H1 (cell line): ENCODE measurements around the gene ILKAP. TPM values are rescaled to one million over a fixed set of nuclear protein-coding genes. Genes with fewer than 3 reads are reported as not detected.

Source experiments
- CTCF ChIA-PET: fragments of 300-600 bp; sonication (Branson Sonifier 250); formaldehyde crosslinking; loops from one replicate; lab custom pipeline; 2021; ENCODE audit not compliant: partially characterized antibody; lab: Charles Lee
- POLR2A ChIA-PET: fragments of 300-600 bp; sonication (Branson Sonifier 250); formaldehyde crosslinking; loops from one replicate; lab custom pipeline; 2021; ENCODE audit warnings: inconsistent platforms; ENCODE audit not compliant: partially characterized antibody; lab: Charles Lee
- DNase-seq, 2 experiments: peaks; one replicate each; pipeline versions ENCODE4 v3.0.0 to v3.0.0-alpha.2; 2010 to 2022; ENCODE audit warnings: low spot score in 2 of 2, low read depth in 1 of 2, mixed read lengths in 1 of 2
- FAIRE-seq: peaks from 2 replicates; lab custom pipeline; 2011; peaks lifted over from hg19 to GRCh38; lab: Jason Lieb, UNC
- H2AFZ ChIP-seq: 2 replicates; pipeline ENCODE4 v1.8.1; 2012; ENCODE audit warnings: low read length, inconsistent platforms
- H2AK5ac ChIP-seq: 2 replicates; pipeline ENCODE4 v1.6.1; 2013; ENCODE audit warnings: low read depth, low read length
- H2BK120ac ChIP-seq: replicated peaks from 2 replicates; pipeline ENCODE3; 2013; ENCODE audit warnings: low read depth, low read length, inconsistent platforms
- H2BK12ac ChIP-seq: 2 replicates; pipeline ENCODE4 v1.6.1; 2013; ENCODE audit warnings: low read depth, low read length
- H2BK15ac ChIP-seq: 2 replicates; pipeline ENCODE4 v1.6.1; 2013; ENCODE audit warnings: low read length
- H2BK20ac ChIP-seq: 2 replicates; pipeline ENCODE4 v1.6.1; 2013; ENCODE audit warnings: low read length
- H2BK5ac ChIP-seq: 2 replicates; pipeline ENCODE4 v1.6.1; 2013; ENCODE audit warnings: low read depth, low read length
- H3K14ac ChIP-seq: 2 replicates; pipeline ENCODE4 v1.6.1; 2013; ENCODE audit warnings: inconsistent platforms; ENCODE audit not compliant: insufficient read length
- H3K18ac ChIP-seq: 2 replicates; pipeline ENCODE4 v1.6.1; 2013; ENCODE audit warnings: low read length; ENCODE audit errors: extremely low read depth
- H3K23ac ChIP-seq: 2 replicates; pipeline ENCODE4 v1.6.1; 2013; ENCODE audit warnings: inconsistent platforms; ENCODE audit not compliant: insufficient read length
- H3K23me2 ChIP-seq: 2 replicates; pipeline ENCODE4 v1.6.1; 2013; ENCODE audit warnings: low read depth, low read length
- H3K27ac ChIP-seq: 2 replicates; pipeline ENCODE4 v1.6.1; 2011; ENCODE audit warnings: low read depth, low read length, inconsistent platforms
- H3K27me3 ChIP-seq, 4 experiments: replicated peaks in 1 of 4; 1 replicate in 1 of 4; 2 replicates in 3 of 4; pipeline versions ENCODE4 v1.6.1 to v1.8.1; 2011 to 2013; ENCODE audit warnings: low read length in 3 of 4, mild to moderate bottlenecking in 3 of 4, inconsistent platforms in 2 of 4, mixed read lengths in 2 of 4, moderate library complexity in 1 of 4; ENCODE audit not compliant: control insufficient read depth in 3 of 4, insufficient read depth in 3 of 4; ENCODE audit errors: extremely low read depth in 1 of 4
- H3K36me3 ChIP-seq, 4 experiments: 2 replicates each; pipeline versions ENCODE4 v1.6.1 to v1.8.1; 2011 to 2013; ENCODE audit warnings: mild to moderate bottlenecking in 4 of 4, low read length in 3 of 4, moderate library complexity in 2 of 4, control low read depth in 1 of 4, inconsistent platforms in 1 of 4; ENCODE audit not compliant: insufficient read depth in 4 of 4, control insufficient read depth in 2 of 4
- H3K4ac ChIP-seq: replicated peaks from 2 replicates; pipeline ENCODE3; 2013; ENCODE audit warnings: low read length, low read depth, mixed read lengths, inconsistent platforms; ENCODE audit not compliant: insufficient read length
- H3K4me1 ChIP-seq, 4 experiments: replicated peaks in 1 of 4; 1 replicate in 1 of 4; 2 replicates in 3 of 4; pipeline versions ENCODE4 v1.6.1 to v1.8.1; 2011 to 2013; ENCODE audit warnings: low read length in 3 of 4, inconsistent platforms in 2 of 4, mixed read lengths in 1 of 4; ENCODE audit not compliant: insufficient read depth in 4 of 4, control insufficient read depth in 3 of 4
- H3K4me2 ChIP-seq, 2 experiments: 2 replicates each; pipeline versions ENCODE4 v1.6.1 to v1.8.1; 2011 to 2013; ENCODE audit warnings: low read depth in 2 of 2, low read length in 2 of 2, control low read depth in 1 of 2, inconsistent platforms in 1 of 2, mild to moderate bottlenecking in 1 of 2; ENCODE audit not compliant: insufficient read depth in 1 of 2
- H3K4me3 ChIP-seq, 4 experiments: fragments of 200-600, 300-600 bp in 1 of 4; sonication (generic), shearing (Covaris generic), sonication (Bioruptor Twin) in 1 of 4; 2 replicates each; pipeline versions ENCODE4 v1.5.1 to v1.8.1; 2011 to 2016; ENCODE audit warnings: low read length in 4 of 4, low read depth in 3 of 4, control low read depth in 2 of 4, inconsistent platforms in 2 of 4, mild to moderate bottlenecking in 2 of 4, mixed read lengths in 1 of 4, moderate library complexity in 1 of 4; ENCODE audit not compliant: insufficient read depth in 2 of 4; ENCODE audit errors: extremely low read depth in 1 of 4
- H3K56ac ChIP-seq: replicated peaks from 2 replicates; pipeline ENCODE3; 2013; ENCODE audit warnings: low read depth, mild to moderate bottlenecking, mixed read lengths, low read length, inconsistent platforms; ENCODE audit not compliant: insufficient read length
- H3K79me1 ChIP-seq: 2 replicates; pipeline ENCODE4 v1.6.1; 2013; ENCODE audit warnings: low read depth, low read length, control low read depth
- H3K79me2 ChIP-seq, 2 experiments: 2 replicates each; pipeline versions ENCODE4 v1.6.1 to v1.8.1; 2012 to 2013; ENCODE audit warnings: low read length in 2 of 2, mild to moderate bottlenecking in 2 of 2, inconsistent platforms in 1 of 2; ENCODE audit not compliant: insufficient read depth in 2 of 2, control insufficient read depth in 1 of 2
- H3K9ac ChIP-seq, 4 experiments: replicated peaks in 1 of 4; 1 replicate in 1 of 4; 2 replicates in 3 of 4; pipeline versions ENCODE4 v1.6.1 to v1.8.1; 2011 to 2013; ENCODE audit warnings: low read depth in 3 of 4, low read length in 3 of 4, control low read depth in 2 of 4, mild to moderate bottlenecking in 2 of 4, moderate library complexity in 2 of 4, inconsistent platforms in 1 of 4; ENCODE audit errors: extremely low read depth in 1 of 4
- H3K9me3 ChIP-seq, 2 experiments: 2 replicates each; pipeline versions ENCODE4 v1.6.1 to v1.8.1; 2012 to 2013; ENCODE audit warnings: mild to moderate bottlenecking in 2 of 2, moderate library complexity in 2 of 2, control low read depth in 1 of 2, inconsistent platforms in 1 of 2, low read depth in 1 of 2, low read length in 1 of 2, mixed read lengths in 1 of 2; ENCODE audit not compliant: insufficient read depth in 2 of 2
- H4K20me1 ChIP-seq, 2 experiments: replicated peaks in 1 of 2; 2 replicates each; pipeline versions ENCODE3 to v1.8.1; 2011 to 2013; ENCODE audit warnings: inconsistent platforms in 2 of 2, low read length in 2 of 2, mild to moderate bottlenecking in 1 of 2; ENCODE audit not compliant: insufficient read depth in 2 of 2, control insufficient read depth in 1 of 2
- H4K5ac ChIP-seq: 2 replicates; pipeline ENCODE4 v1.6.1; 2013; ENCODE audit warnings: low read length, low read depth, mixed read lengths, inconsistent platforms; ENCODE audit not compliant: insufficient read length
- H4K8ac ChIP-seq: 2 replicates; pipeline ENCODE4 v1.8.0; 2013; ENCODE audit warnings: mild to moderate bottlenecking, moderate library complexity, low read length, inconsistent platforms; ENCODE audit not compliant: insufficient read depth; ENCODE audit errors: extremely low read depth
- H4K91ac ChIP-seq: replicated peaks from 2 replicates; pipeline ENCODE3; 2013; ENCODE audit warnings: low read length, mixed read lengths, inconsistent platforms; ENCODE audit not compliant: insufficient read length
- ATF2 ChIP-seq: IDR thresholded peaks from 2 replicates; pipeline ENCODE4 v1.6.1; 2012; ENCODE audit warnings: low read length, inconsistent platforms
- BRCA1 ChIP-seq: IDR thresholded peaks from 2 replicates; pipeline ENCODE4 v1.6.1; 2012; ENCODE audit warnings: low read depth, low read length, improper control_type of control experiment
- CTCF ChIP-seq, 3 experiments: IDR thresholded peaks; 1 replicate in 2 of 3; 2 replicates in 1 of 3; pipeline versions ENCODE4 v1.5.1 to v1.6.1; 2011; ENCODE audit warnings: low read length in 3 of 3, mild to moderate bottlenecking in 3 of 3, inconsistent platforms in 2 of 3, low read depth in 1 of 3, moderate library complexity in 1 of 3; ENCODE audit not compliant: insufficient read depth in 1 of 3; ENCODE audit errors: control extremely low read depth in 1 of 3
- E2F6 ChIP-seq: IDR thresholded peaks from 2 replicates; pipeline ENCODE4 v1.6.1; 2012; ENCODE audit warnings: inconsistent platforms
- POU5F1 ChIP-seq: IDR thresholded peaks from 2 replicates; pipeline ENCODE4 v1.6.1; 2011; ENCODE audit warnings: low read depth, mild to moderate bottlenecking, low read length, moderate library complexity
- SAP30 ChIP-seq: fragments of 300-600 bp; sonication (generic); IDR thresholded peaks from 2 replicates; pipeline ENCODE4 v1.7.1; 2012; ENCODE audit warnings: low read length, moderate library complexity, mild to moderate bottlenecking, inconsistent platforms; ENCODE audit not compliant: insufficient read depth, insufficient replicate concordance
- WGBS, 2 experiments: shearing (Covaris generic) in 1 of 2; methylation state at CpG; one replicate each; pipeline versions ENCODE4 v1.1.6 to v1.1.7; 2013 to 2015; ENCODE audit warnings: low lambda C conversion rate in 2 of 2, mixed read lengths in 2 of 2, inconsistent platforms in 1 of 2, low coverage in 1 of 2, missing lambda C conversion rate in 1 of 2; ENCODE audit not compliant: insufficient replicate concordance in 2 of 2, insufficient coverage in 1 of 2, insufficient read length in 1 of 2; ENCODE audit errors: extremely low coverage in 1 of 2, missing lambda C conversion rate in 1 of 2; 5-methylcytosine and 5-hydroxymethylcytosine counted together
- polyA plus RNA-seq, 7 experiments: library from polyadenylated mRNA; depleted of rRNA in 3 of 7; stranded (reverse) in 5 of 7; unstranded in 2 of 7; fragments of >200 nt in 5 of 7; fragments of 200-250 nt in 2 of 7; gene quantifications; 1 replicate in 5 of 7; 2 replicates in 1 of 7; 4 replicates in 1 of 7; pipeline versions ENCODE4 v1.2.1 to v1.2.3, GENCODE V29; 2011 to 2013; ENCODE audit warnings: missing spikeins in 2 of 7, mixed read lengths in 2 of 7
- total RNA-seq: library from RNA; stranded (reverse); fragmentation: NEBNext Ultra II Directional; extraction: Animal tissue kit (Norgen Biotek cat#: 25700); gene quantifications from 2 replicates; pipeline ENCODE4 v1.2.1, GENCODE V29; 2021

The ILKAP gene
- total and polyA plus RNA-seq, 2 of the 8 experiments (the other 6 are each of a cell fraction or from before 2014, with no cell fraction given) = 23.5 to 33.8 TPM

GRCh38 chr2:238146884-238147544, 56.5 kb downstream of the ILKAP start:
- 93% methylated on average over 8 of the region's 13 CpGs; no CpG with 5 or more reads in 1 of the 2 experiments for WGBS, 2 experiments
- DNase-seq (no peak), FAIRE-seq (no peak)
- no peaks in the 10 kb centered on the region for H3K23me2 ChIP-seq
- no peaks in the 10 kb centered on the region for H3K79me1 ChIP-seq
- no peak overlapping the region for H3K27ac ChIP-seq
- H2BK5ac ChIP-seq = no peak overlapping the region
- no peaks in the 10 kb centered on the region for H4K20me1 ChIP-seq
- no peak overlapping the region for H3K18ac ChIP-seq
- ChIA-PET POLR2A (interaction anchor here (1.0 kb wide), 1 partner anchor 20 kb away, joined by 3 read pairs; no protein-coding TSS in a partner anchor), CTCF (interaction anchor here (0.6 to 2.0 kb wide), 5 partner anchors 10 to 334 kb away, joined by 3 to 5 read pairs (median 4); no protein-coding TSS in a partner anchor)
- H3K9me3 ChIP-seq = no peaks in the 10 kb centered on the region
- H3K27me3 ChIP-seq = no peaks in the 10 kb centered on the region
- H2AFZ ChIP-seq = no peak overlapping the region
- H3K14ac ChIP-seq = no peak overlapping the region
- H3K4me1 ChIP-seq = peaks cover 0 to 8% (median 5%) of the 10 kb centered on the region in 4 experiments; a peak in 6 of 7 replicates
- H3K23ac ChIP-seq = no peak overlapping the region
- no peak overlapping the region for H2BK20ac ChIP-seq
- H3K4ac ChIP-seq = no peak overlapping the region
- H3K79me2 ChIP-seq = no peaks in the 10 kb centered on the region
- H3K56ac ChIP-seq = no peak overlapping the region
- H2BK120ac ChIP-seq = no peak overlapping the region
- H3K36me3 ChIP-seq = no peaks in the 10 kb centered on the region; a peak in 1 of 8 replicates
- no peak overlapping the region for H3K4me3 ChIP-seq
- no peak overlapping the region for H3K4me2 ChIP-seq
- no peak overlapping the region for H4K91ac ChIP-seq
- H2BK15ac ChIP-seq = no peak overlapping the region
- no peak overlapping the region for H2BK12ac ChIP-seq
- H4K8ac ChIP-seq = no peak overlapping the region; the same call in 1 of the 2 replicates
- H3K9ac ChIP-seq = no peak overlapping the region
- H2AK5ac ChIP-seq = no peak overlapping the region
- H4K5ac ChIP-seq = no peak overlapping the region
- TF ChIP-seq POU5F1 = no peak
- no peak for TF ChIP-seq CTCF (IDR thresholded peaks at IDR 0.05; ENCODE audit: control extremely low read depth in 1 of 3, insufficient read depth in 1 of 3, low read depth in 1 of 3, low read length in 3 of 3)
- TF ChIP-seq SAP30 = no peak
- no peak for TF ChIP-seq E2F6
- TF ChIP-seq BRCA1 = no peak
- no peak for TF ChIP-seq ATF2
